Naive thymus-derived CD4-positive, alpha-beta T cell (primary cell): ENCODE data around the gene RASL11B. TPM values are rescaled to one million over a fixed set of nuclear protein-coding genes. Genes with fewer than 3 reads are reported as not detected.

Experiments
- ATAC-seq: fragments of 150-1000 bp; cut with Tn5 transposase; 2 replicates; pipeline ENCODE4 v1.10.0; 2021; ENCODE audit warnings: mild to moderate bottlenecking, moderate library complexity
- CTCF ChIA-PET: fragments of 350-600 bp; sonication (Branson Sonifier 250); formaldehyde crosslinking; loops from one replicate; lab custom pipeline; 2021; ENCODE audit warnings: antibody characterized with exemption; lab: Charles Lee
- POLR2A ChIA-PET: fragments of 350-600 bp; sonication (Branson Sonifier 250); formaldehyde crosslinking; loops from one replicate; lab custom pipeline; 2021; ENCODE audit warnings: antibody characterized with exemption, inconsistent platforms; lab: Charles Lee
- DNase-seq, 9 donors: peaks; one replicate each; pipeline versions ENCODE4 v3.0.0 to v3.0.0-alpha.2; 2020 to 2022; ENCODE audit warnings: mixed read lengths in 1 of 9
- H3K27ac ChIP-seq: one replicate; pipeline ENCODE4 v1.7.0; 2013; ENCODE audit warnings: mild to moderate bottlenecking, low read depth, low read length, moderate library complexity
- H3K27me3 ChIP-seq, 2 donors: one replicate each; pipeline ENCODE4 v1.7.0; 2013; ENCODE audit warnings: low read length in 2 of 2, mild to moderate bottlenecking in 2 of 2, moderate library complexity in 2 of 2; ENCODE audit not compliant: control insufficient read depth in 2 of 2, insufficient read depth in 2 of 2
- H3K36me3 ChIP-seq, 3 experiments: 1 replicate in 2 of 3; 2 replicates in 1 of 3; pipeline ENCODE4 v1.7.0; 2013; ENCODE audit warnings: low read length in 3 of 3, mild to moderate bottlenecking in 3 of 3, moderate library complexity in 1 of 3; ENCODE audit not compliant: insufficient read depth in 3 of 3, control insufficient read depth in 2 of 3
- H3K4me1 ChIP-seq, 2 donors: one replicate each; pipeline ENCODE4 v1.7.0; 2013; ENCODE audit warnings: low read length in 2 of 2, mild to moderate bottlenecking in 2 of 2, moderate library complexity in 1 of 2; ENCODE audit not compliant: control insufficient read depth in 2 of 2, insufficient read depth in 2 of 2
- H3K4me3 ChIP-seq: 2 replicates; pipeline ENCODE4 v1.7.0; 2013; ENCODE audit warnings: mild to moderate bottlenecking, low read length
- H3K9me3 ChIP-seq, 3 experiments: 1 replicate in 2 of 3; 2 replicates in 1 of 3; pipeline ENCODE4 v1.7.0; 2013; ENCODE audit warnings: low read length in 3 of 3; ENCODE audit not compliant: control insufficient read depth in 2 of 3
- H3K27ac Mint-ChIP-seq, 9 donors: one replicate each; pipeline ENCODE4 v1.8.0; 2020 to 2022; ENCODE audit warnings: mixed read lengths in 9 of 9, mild to moderate bottlenecking in 8 of 9, moderate library complexity in 5 of 9, inconsistent platforms in 2 of 9
- H3K27me3 Mint-ChIP-seq, 5 donors: one replicate each; pipeline ENCODE4 v1.8.0; 2021 to 2022; ENCODE audit warnings: mixed read lengths in 5 of 5, mild to moderate bottlenecking in 1 of 5
- H3K36me3 Mint-ChIP-seq, 5 donors: one replicate each; pipeline ENCODE4 v1.8.0; 2020 to 2022; ENCODE audit warnings: mixed read lengths in 5 of 5, mild to moderate bottlenecking in 3 of 5, inconsistent platforms in 1 of 5
- H3K4me1 Mint-ChIP-seq, 7 donors: one replicate each; pipeline ENCODE4 v1.8.0; 2020 to 2022; ENCODE audit warnings: mixed read lengths in 7 of 7, mild to moderate bottlenecking in 3 of 7, inconsistent platforms in 1 of 7
- H3K4me3 Mint-ChIP-seq, 10 donors: one replicate each; pipeline ENCODE4 v1.8.0; 2020 to 2022; ENCODE audit warnings: mild to moderate bottlenecking in 10 of 10, mixed read lengths in 10 of 10, moderate library complexity in 6 of 10, inconsistent platforms in 2 of 10
- H3K9me3 Mint-ChIP-seq, 11 donors: one replicate each; pipeline ENCODE4 v1.8.0; 2020 to 2022; ENCODE audit warnings: mixed read lengths in 11 of 11, mild to moderate bottlenecking in 4 of 11, inconsistent platforms in 1 of 11, moderate library complexity in 1 of 11
- intact Hi-C, 2 donors: fragments of 100-400 bp; cut with micrococcal nuclease; formaldehyde crosslinking; loops; one replicate each; pipeline ENCODE4 v1.15.1; 2023
- polyA plus RNA-seq, 2 donors: library from polyadenylated mRNA; unstranded; fragments of 300-500 nt; fragmentation: Illumina TruSeq; gene quantifications; one replicate each; pipeline ENCODE4 v1.2.3, GENCODE V29; 2021
- total RNA-seq, 6 experiments: library from RNA in 5 of 6; stranded (reverse) in 5 of 6; gene quantifications; 1 replicate in 5 of 6; 2 replicates in 1 of 6; pipeline ENCODE4 v1.2.3 and lab custom pipeline; 2021 to 2026

The RASL11B gene
- total and polyA plus RNA-seq, 7 experiments from 2014 or later, result 0.11 to 0.41 TPM; not detected in 5

DNA sequence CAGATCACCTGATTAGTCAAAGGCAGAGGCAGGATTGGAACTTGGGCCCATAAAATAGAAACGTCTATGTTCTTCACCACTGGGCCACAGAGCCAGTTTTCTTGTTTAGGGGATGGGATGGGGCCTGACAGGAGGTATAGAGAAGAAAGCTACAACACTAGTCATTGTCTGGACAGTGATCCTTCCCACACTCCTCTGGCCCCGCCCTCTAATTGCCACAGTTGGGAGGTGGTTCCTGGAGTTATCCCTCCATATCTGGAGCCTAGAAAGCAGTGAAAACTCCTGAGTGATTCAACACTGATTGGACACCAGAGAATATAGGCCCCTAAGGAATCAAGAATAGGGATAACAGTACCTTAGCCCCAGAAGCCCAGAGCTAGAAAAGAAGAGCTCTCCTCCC lies 22.9 kb downstream of the RASL11B start:
- Mint-ChIP-seq H3K27ac (no peak overlapping the region), H3K9me3 (peaks cover 0 to 5% (median 0%) of the 10 kb centered on the region in 11 donors), H3K4me1 (peaks cover 0 to 7% (median 0%) of the 10 kb centered on the region in 7 donors), H3K36me3 (peaks cover 18 to 68% (median 54%) of the 10 kb centered on the region in 5 donors), H3K27me3 (no peaks in the 10 kb centered on the region), H3K4me3 (no peak overlapping the region)
- ATAC-seq (no peak), DNase-seq (no peak)
- Histone ChIP-seq H3K9me3 (no peaks in the 10 kb centered on the region), H3K27ac (no peak overlapping the region), H3K4me1 (no peaks in the 10 kb centered on the region), H3K4me3 (no peak overlapping the region), H3K36me3 (no peaks in the 10 kb centered on the region), H3K27me3 (no peaks in the 10 kb centered on the region)
- ChIA-PET CTCF (no interaction called here), POLR2A (no interaction called here)
- intact Hi-C loops, result no loop called here

DNA sequence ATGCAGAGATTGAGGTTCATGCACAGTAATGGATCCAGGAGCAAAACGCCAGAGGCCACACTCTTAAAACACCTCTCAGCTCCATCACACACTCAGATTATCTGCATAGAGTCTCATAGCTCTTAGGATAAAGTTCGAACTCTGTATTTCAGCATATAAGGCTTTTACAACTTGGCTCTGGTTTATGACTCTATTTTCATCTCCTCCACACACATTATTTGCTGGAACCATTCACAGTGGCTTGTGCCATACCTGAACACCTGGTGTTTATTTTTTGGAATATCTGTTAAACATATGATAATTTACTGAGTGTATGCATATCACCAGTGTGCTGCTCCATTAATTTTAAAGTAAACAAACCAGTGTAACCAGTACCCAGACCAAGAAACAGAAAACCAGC lies 27.2 kb downstream of the RASL11B start:
- no peaks in the 10 kb centered on the region for H3K27me3 ChIP-seq
- ATAC-seq, result no peak
- H3K27me3 Mint-ChIP-seq, result no peaks in the 10 kb centered on the region
- H3K4me3 Mint-ChIP-seq, result no peak overlapping the region
- H3K4me3 ChIP-seq, result no peak overlapping the region
- no peaks in the 10 kb centered on the region for H3K36me3 ChIP-seq
- POLR2A ChIA-PET, result no interaction called here
- no peak overlapping the region for H3K27ac ChIP-seq
- intact Hi-C loops, result no loop called here
- no peak for DNase-seq
- H3K36me3 Mint-ChIP-seq, result peaks cover 11 to 60% (median 44%) of the 10 kb centered on the region in 5 donors
- no peaks in the 10 kb centered on the region for H3K9me3 ChIP-seq
- CTCF ChIA-PET, result no interaction called here
- no peak overlapping the region for H3K27ac Mint-ChIP-seq
- H3K9me3 Mint-ChIP-seq, result peaks cover 0 to 5% (median 0%) of the 10 kb centered on the region in 11 donors
- peaks cover 0 to 14% (median 5%) of the 10 kb centered on the region in 7 donors for H3K4me1 Mint-ChIP-seq
- H3K4me1 ChIP-seq, result no peaks in the 10 kb centered on the region

DNA sequence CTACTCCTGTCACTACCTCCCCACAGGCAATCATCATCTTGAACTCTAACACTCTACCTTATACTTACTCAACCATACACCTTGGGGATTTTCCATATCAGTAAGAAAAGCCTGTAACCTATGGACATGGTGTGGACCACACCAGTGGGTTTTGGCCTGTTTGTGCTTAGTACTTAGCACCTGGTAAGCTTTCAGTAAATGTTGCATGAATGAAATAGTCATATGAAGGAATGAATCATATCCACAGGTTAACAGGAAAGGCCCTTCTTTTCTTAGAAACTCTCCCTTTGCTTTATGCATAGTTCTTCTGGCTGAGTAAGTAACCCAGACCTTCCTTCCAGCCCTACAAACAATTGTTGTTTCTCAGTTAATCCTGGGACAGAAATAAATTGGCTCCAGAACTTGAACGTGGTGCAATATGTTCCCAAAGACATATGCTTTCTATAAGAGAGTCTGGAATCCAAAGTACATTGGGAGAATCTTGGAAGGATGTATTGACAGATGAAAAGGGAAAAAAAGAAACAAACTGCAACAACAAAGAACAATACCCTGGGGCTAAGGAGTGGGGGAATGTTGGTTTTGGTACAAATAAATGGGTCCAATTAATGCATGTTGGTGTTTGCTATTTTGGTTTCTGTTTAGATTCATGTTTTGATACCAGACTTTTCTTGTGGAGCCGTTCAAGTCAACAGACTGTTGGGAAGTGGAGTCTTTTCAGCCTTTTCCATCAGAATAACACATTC lies 27.8 kb downstream of the RASL11B start:
- CTCF ChIA-PET, result no interaction called here

DNA sequence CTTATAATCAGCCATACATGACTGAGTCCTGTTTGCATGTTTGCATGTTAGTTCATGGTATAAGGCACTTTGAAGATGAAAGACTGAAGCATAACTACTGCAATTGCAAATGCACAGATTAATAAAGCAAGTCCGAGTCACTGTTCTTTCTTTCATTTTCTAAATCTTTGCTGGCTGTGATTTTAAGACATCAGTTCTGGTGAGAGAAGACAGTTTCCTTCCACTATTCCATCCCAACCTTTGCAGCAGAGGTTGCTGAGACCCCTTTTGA lies 28.3 kb downstream of the RASL11B start:
- no peak for DNase-seq
- intact Hi-C loops, result no loop called here
- no peaks in the 10 kb centered on the region for H3K9me3 ChIP-seq
- POLR2A ChIA-PET, result no interaction called here
- ATAC-seq, result no peak
- no peaks in the 10 kb centered on the region for H3K4me1 ChIP-seq
- H3K9me3 Mint-ChIP-seq, result peaks cover 0 to 5% (median 0%) of the 10 kb centered on the region in 11 donors
- no peak overlapping the region for H3K4me3 Mint-ChIP-seq
- peaks cover 0 to 14% (median 6%) of the 10 kb centered on the region in 7 donors for H3K4me1 Mint-ChIP-seq
- H3K27me3 Mint-ChIP-seq, result no peaks in the 10 kb centered on the region
- peaks cover 11 to 53% (median 38%) of the 10 kb centered on the region in 5 donors for H3K36me3 Mint-ChIP-seq
- H3K4me3 ChIP-seq, result no peak overlapping the region
- CTCF ChIA-PET, result no interaction called here
- H3K27ac ChIP-seq, result no peak overlapping the region
- H3K27ac Mint-ChIP-seq, result no peak overlapping the region
- no peaks in the 10 kb centered on the region for H3K36me3 ChIP-seq
- H3K27me3 ChIP-seq, result no peaks in the 10 kb centered on the region

More for the DNA sequence above, 27.8 kb downstream of the RASL11B start:
- no peak for ATAC-seq
- Mint-ChIP-seq H3K36me3 (peaks cover 11 to 57% (median 41%) of the 10 kb centered on the region in 5 donors), H3K27me3 (no peaks in the 10 kb centered on the region), H3K4me3 (no peak overlapping the region), H3K9me3 (peaks cover 0 to 5% (median 0%) of the 10 kb centered on the region in 11 donors), H3K27ac (no peak overlapping the region), H3K4me1 (peaks cover 0 to 14% (median 5%) of the 10 kb centered on the region in 7 donors)
- H3K27me3 ChIP-seq, result no peaks in the 10 kb centered on the region
- H3K27ac ChIP-seq, result no peak overlapping the region
- H3K36me3 ChIP-seq, result no peaks in the 10 kb centered on the region
- no peak for DNase-seq
- intact Hi-C loops, result no loop called here
- POLR2A ChIA-PET, result no interaction called here
- no peaks in the 10 kb centered on the region for H3K9me3 ChIP-seq
- no peaks in the 10 kb centered on the region for H3K4me1 ChIP-seq
- no peak overlapping the region for H3K4me3 ChIP-seq

DNA sequence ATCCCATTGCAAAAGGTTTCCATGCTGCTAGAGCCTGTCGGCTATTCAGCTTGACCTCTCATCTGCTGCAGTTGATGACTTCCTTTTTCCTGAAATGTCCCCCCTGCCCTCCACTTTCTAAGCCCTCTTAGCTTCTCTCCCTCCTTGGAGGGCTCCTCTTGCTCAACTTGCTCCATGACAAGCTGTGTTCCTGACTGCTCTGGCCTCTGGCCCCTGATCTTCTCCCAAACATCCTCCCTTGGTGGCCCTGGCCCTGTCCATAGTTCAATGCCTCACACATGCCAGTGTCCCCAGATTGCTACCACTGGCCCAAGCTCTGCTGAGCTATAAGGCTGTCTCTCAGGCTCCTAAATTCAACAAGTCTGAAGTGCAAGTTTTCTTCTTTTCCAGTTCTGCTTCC lies 29.6 kb downstream of the RASL11B start:
- Histone ChIP-seq H3K4me1 (no peaks in the 10 kb centered on the region), H3K9me3 (no peaks in the 10 kb centered on the region), H3K36me3 (no peaks in the 10 kb centered on the region), H3K27me3 (no peaks in the 10 kb centered on the region), H3K27ac (no peak overlapping the region), H3K4me3 (no peak overlapping the region)
- Mint-ChIP-seq H3K27ac (no peak overlapping the region), H3K27me3 (no peaks in the 10 kb centered on the region), H3K36me3 (peaks cover 5 to 44% (median 35%) of the 10 kb centered on the region in 5 donors), H3K4me3 (no peak overlapping the region), H3K9me3 (peaks cover 0 to 6% (median 1%) of the 10 kb centered on the region in 11 donors), H3K4me1 (peaks cover 0 to 14% (median 9%) of the 10 kb centered on the region in 7 donors)
- intact Hi-C loops, result no loop called here
- ATAC-seq (no peak), DNase-seq (no peak)
- CTCF ChIA-PET, result interaction anchor here (0.7 kb wide), 1 partner anchor 105 kb away, joined by 3 read pairs; no protein-coding TSS in a partner anchor
- POLR2A ChIA-PET, result no interaction called here

DNA sequence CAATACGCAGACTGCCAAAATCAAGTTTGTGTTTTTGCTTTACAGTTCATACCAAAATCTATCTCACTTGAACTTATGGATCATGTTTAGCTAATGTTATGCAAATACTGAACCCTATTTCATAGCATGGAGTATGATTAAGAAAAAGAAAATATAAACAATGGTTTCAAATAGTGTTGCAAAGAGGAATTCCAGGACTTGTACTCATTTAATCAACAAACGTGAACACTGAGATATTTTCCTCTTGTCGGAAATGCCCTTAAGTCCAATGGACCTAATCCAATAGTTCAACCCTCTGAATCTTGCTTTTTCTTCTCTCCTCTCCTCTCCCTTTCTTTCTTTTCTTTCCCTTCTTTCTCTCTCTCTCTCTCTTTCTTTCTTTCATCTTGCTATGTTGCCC lies 30.8 kb downstream of the RASL11B start:
- Mint-ChIP-seq H3K4me1 (peaks cover 0 to 14% (median 9%) of the 10 kb centered on the region in 7 donors), H3K36me3 (peaks cover 5 to 38% (median 29%) of the 10 kb centered on the region in 5 donors), H3K27me3 (no peaks in the 10 kb centered on the region), H3K27ac (no peak overlapping the region), H3K4me3 (no peak overlapping the region), H3K9me3 (peaks cover 0 to 7% (median 3%) of the 10 kb centered on the region in 11 donors)
- H3K36me3 ChIP-seq, result no peaks in the 10 kb centered on the region
- H3K27ac ChIP-seq, result no peak overlapping the region
- H3K9me3 ChIP-seq, result no peaks in the 10 kb centered on the region
- no peak overlapping the region for H3K4me3 ChIP-seq
- no peaks in the 10 kb centered on the region for H3K27me3 ChIP-seq
- POLR2A ChIA-PET, result interaction anchor here (0.6 kb wide), 1 partner anchor 118 kb away, joined by 3 read pairs; no protein-coding TSS in a partner anchor
- CTCF ChIA-PET, result interaction anchor here (0.6 kb wide), 1 partner anchor 611 kb away, joined by 5 read pairs; no protein-coding TSS in a partner anchor
- DNase-seq (no peak), ATAC-seq (no peak)
- H3K4me1 ChIP-seq, result no peaks in the 10 kb centered on the region
- intact Hi-C loops, result no loop called here
